NCI-H82 treated with DMSO at 0.1 percent for 48 hours (cell line): ENCODE data around the gene IP6K2.

Experiments
- DNase-seq: peaks from one replicate; lab custom pipeline; 2025; ENCODE audit not compliant: unreplicated experiment; lab: John Stamatoyannopoulos, UW

IP6K2 gene

DNA sequence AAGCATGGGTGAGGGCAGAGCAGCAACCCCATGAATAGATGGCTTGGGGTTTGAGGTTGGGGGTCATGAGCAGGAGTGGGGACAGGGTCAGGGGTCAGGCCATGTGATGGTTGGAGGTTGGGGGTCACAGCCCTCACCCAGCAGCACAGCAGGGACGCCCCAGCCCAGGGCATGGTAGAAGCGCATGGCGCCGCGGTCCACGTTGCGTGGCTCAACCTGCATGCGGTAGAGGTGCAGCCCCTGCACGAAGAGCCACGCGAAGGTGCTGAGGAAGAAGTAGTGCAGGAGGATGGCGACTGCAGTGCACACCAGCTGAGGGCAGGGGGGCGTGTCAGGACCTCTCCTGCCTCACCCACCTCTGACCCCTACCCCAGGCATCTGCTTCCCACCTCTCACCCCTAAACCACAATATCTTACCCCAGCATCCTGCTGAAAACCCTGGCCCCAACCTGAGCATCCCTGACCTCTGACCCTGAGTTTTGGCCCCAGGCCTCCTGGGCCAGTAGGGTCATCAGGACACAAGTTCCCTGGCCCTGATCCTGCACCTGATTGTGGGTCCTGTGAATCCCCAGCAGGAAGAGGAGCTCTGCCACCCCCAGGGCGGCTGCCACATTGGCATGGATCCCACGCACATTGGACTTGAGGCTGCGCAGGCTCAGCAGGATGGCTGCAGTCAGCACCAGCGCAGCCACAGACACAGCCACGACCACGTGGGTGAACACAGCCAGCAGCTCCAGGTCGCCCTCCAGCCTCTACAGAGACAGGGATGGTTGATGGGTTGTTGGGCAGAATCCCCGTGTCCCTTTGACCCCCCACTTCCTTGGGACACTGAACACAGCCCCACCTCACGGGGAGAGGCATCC is 71.9 kb downstream of the IP6K2 start:
- no peak for DNase-seq

DNA sequence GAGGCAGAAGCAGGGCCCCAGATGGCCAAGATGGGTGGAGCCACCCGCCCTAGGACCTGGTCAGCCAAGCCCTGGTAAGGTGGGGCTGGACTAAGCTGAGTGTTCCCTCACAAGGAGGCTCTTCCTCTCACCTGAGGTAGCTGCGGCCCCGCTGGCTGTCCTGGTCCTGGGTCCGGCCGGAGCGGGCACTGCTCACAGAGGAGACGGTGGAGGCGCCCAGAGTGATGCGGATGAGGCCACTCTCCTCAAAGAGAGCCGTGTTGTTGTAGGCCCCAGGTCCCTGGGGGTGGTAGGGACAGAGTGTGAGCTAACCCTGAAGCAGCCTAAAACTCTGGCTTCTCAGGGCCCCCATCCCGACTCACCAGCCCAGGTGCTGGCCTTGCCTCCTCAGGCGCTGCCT is 74.4 kb downstream of the IP6K2 start:
- DNase-seq, result no peak

DNA sequence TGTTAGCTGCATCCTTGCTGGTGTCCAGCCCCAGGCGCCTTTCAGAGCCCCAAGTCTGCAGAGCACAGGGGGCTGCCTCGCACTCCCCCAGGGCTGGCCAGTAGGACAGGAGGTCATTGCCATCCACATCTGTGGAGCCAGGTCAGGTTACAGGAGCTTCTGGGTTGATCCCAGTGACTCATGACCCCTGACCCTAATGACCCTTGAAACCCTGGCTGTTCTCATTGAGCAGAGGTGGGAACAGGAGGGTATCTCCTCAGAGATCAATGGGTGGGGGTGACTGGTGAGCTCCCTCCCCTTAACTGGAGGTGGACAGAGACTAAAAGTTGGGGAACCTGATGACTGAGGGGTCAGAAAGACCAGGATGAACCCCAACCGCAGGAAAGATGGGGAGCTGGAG is 75.6 kb downstream of the IP6K2 start:
- DNase-seq, result no peak

DNA sequence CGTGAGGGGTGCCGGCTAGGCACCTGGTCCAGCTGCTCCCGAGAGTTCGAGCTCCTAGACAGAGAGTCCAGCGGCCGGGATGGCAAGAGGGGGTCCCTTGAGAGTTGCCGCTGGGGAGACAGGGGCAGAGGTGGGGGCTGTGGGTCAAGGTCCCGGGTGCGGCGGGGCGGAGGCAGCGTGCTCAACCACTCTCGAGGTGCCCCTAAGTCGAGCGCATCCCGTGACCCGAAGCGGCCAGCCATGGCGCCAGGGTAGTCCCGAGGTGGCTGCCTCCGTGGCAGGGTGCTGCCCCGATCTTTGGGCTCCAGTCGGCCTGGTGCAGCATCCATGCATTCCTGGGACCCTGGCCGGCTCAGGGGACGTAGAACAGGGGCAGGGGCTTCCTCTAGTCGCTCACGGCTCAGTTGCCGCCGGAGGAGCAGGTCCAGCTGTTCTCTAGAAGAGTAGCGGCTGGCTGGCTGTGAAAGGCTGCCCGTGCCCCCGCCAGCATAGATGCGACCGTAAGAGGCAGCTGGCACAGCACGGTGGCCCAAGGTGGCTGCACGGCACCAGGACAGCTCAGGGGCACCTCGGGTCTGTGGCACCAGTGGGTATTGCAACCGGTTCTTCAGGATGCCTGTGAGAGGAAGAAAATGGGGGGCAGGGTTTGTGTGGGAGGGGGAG is 76.9 kb downstream of the IP6K2 start:
- no peak for DNase-seq
